Coronary artery (tissue), 2 donors: ENCODE data around the gene ARGLU1.

Source experiments
- DNase-seq: peaks from one replicate; pipeline ENCODE4 v3.0.0-alpha.2; 2017; ENCODE audit warnings: low spot score
- H3K27ac ChIP-seq, 2 donors: fragments of 200-600 bp; sonication (generic); one replicate each; pipeline ENCODE4 v1.5.1; 2016 to 2019
- H3K4me3 ChIP-seq: fragments of 200-600 bp; sonication (generic); 2 replicates; pipeline ENCODE4 v1.5.1; 2016; ENCODE audit warnings: mild to moderate bottlenecking, moderate library complexity
- TF ChIP-seq, protein P1 (sequence below): fragments of 200-600 bp; sonication (generic); IDR thresholded peaks from one replicate; pipeline ENCODE4 v1.5.1; 2019; ENCODE audit warnings: antibody characterized with exemption

Gene ARGLU1, protein sequence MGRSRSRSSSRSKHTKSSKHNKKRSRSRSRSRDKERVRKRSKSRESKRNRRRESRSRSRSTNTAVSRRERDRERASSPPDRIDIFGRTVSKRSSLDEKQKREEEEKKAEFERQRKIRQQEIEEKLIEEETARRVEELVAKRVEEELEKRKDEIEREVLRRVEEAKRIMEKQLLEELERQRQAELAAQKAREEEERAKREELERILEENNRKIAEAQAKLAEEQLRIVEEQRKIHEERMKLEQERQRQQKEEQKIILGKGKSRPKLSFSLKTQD

DNA sequence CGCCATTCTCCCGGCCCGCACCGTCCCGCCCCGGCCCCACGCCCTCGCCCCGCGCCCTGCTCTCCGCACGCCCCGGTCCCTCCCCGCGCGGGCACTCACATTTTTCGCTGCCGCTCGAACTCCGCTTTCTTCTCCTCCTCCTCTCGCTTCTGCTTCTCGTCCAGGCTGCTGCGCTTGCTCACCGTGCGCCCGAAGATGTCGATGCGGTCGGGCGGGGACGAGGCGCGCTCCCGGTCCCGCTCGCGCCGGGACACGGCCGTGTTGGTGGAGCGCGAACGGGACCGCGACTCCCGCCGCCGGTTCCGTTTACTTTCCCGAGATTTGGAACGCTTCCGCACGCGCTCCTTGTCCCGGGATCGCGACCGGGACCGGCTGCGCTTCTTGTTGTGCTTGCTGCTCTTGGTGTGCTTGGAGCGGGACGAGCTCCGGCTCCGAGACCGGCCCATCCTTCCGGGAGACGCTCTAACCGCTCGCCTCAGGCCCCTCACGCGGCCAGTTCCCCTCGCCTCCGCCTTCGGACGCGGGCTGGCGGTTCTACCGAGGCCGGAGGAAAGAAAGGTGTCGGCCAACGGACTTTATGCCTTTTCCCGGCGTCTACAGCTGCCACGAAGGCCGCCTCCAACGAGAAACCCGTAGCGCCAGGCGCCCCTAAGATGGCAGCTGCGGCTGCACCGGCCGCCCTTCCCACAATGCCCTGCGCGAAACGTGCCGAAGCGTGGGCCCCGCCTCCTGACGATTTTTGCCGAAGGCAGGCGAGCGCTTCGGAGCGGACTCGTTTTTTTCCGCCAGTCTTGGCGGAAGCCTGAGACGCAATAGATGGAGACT lies at the start of gene ARGLU1:
Gene ARGLU1 (minus strand): TSS at position 664 of the 825 bp plus-strand sequence. CDS start 218 bp downstream, at position 446.
- peak; percentile 94 for DNase-seq
- peak within 1 kb of the TSS; percentile 88 to 92 for H3K27ac ChIP-seq
- TF ChIP-seq, protein P1, sequence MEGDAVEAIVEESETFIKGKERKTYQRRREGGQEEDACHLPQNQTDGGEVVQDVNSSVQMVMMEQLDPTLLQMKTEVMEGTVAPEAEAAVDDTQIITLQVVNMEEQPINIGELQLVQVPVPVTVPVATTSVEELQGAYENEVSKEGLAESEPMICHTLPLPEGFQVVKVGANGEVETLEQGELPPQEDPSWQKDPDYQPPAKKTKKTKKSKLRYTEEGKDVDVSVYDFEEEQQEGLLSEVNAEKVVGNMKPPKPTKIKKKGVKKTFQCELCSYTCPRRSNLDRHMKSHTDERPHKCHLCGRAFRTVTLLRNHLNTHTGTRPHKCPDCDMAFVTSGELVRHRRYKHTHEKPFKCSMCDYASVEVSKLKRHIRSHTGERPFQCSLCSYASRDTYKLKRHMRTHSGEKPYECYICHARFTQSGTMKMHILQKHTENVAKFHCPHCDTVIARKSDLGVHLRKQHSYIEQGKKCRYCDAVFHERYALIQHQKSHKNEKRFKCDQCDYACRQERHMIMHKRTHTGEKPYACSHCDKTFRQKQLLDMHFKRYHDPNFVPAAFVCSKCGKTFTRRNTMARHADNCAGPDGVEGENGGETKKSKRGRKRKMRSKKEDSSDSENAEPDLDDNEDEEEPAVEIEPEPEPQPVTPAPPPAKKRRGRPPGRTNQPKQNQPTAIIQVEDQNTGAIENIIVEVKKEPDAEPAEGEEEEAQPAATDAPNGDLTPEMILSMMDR, result no peak
- H3K4me3 ChIP-seq, result peak within 1 kb of the TSS; percentile 78

DNA sequence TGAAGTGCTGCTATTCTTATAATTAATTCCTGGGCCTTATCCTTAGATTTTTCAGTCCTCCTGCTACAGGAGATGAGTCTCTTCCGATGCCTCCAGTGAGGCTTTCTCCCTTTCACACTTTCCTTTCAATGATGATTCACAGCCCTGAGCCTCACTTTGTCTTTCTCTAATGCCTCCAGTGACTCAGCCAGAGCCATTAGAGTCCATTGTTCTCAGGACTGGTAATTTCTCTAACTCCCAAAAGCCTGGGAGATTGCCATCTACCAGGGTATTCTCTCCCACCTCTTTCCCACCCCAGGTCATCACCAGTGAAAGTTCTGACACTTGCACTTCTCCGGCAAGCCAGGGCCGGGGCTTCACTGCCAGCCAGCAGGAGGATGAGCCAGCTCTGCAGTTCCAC lies 49.6 kb upstream of the ARGLU1 start:
- TF ChIP-seq, protein P1, result no peak
- no peak for DNase-seq
- Histone ChIP-seq H3K27ac (no peak overlapping the region), H3K4me3 (no peak overlapping the region)

DNA sequence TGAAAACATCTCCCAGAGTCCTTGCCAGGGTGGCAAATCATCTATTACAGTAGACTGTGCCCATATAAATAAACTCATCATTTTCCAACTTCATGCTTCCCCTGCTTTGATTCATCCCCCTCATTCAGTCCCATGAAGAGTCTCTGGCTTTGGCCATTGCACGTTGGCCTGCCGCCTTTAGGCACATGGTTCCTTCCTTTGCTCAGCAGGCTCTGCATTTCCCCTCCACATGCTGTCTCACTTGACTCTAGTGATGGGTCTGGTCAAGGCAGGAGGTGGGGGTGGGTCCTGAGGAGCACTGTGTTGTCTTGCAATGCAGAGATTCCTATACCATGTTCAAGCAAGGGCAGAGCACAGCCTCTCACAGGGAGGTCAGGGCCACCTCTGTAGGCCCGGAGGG lies 48.8 kb upstream of the ARGLU1 start:
- no peak overlapping the region for H3K27ac ChIP-seq
- TF ChIP-seq, protein P1, result no peak
- DNase-seq, result no peak
- no peak overlapping the region for H3K4me3 ChIP-seq

DNA sequence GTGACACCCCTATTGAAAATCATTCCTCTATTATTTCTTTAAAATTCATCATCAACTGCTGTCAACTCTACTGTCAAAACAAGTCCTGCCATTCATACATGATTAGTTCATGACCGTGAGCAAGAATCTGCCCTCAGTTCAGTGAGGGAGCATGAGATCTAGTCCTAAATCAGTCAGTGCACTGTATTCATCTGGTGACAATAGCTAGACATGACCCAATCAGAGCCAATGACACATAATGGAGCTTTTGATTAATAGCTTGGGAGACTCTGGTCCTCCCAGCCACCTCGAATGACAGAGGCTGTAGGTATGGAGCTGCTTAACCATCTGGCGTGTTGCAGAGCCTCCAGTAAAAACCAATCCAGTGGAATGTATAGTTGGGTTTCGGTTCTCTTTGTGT lies 46.9 kb upstream of the ARGLU1 start:
- TF ChIP-seq, protein P1, result no peak
- H3K27ac ChIP-seq, result no peak overlapping the region
- no peak for DNase-seq
- no peak overlapping the region for H3K4me3 ChIP-seq

DNA sequence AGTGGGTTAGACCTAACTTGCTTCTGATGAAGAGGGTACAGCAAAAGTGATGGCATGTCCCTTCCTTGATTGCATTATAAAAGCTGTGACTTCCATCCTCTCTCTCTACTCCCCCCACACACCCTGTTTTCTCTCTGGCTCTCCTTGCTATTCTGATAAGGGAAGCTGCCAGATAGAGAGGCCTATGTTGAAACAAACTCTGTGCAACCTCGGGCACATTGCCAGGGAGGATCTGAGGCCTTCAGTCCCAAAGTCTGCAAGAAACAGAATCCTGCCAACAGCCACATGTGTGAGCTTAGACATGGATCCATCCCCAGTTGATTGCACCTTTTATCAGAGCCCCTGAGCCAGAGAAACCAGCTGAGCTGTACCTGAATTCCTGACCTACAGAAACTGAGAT lies 44.8 kb upstream of the ARGLU1 start:
- H3K27ac ChIP-seq, result no peak overlapping the region
- no peak for DNase-seq
- TF ChIP-seq, protein P1, result no peak
- H3K4me3 ChIP-seq, result no peak overlapping the region

DNA sequence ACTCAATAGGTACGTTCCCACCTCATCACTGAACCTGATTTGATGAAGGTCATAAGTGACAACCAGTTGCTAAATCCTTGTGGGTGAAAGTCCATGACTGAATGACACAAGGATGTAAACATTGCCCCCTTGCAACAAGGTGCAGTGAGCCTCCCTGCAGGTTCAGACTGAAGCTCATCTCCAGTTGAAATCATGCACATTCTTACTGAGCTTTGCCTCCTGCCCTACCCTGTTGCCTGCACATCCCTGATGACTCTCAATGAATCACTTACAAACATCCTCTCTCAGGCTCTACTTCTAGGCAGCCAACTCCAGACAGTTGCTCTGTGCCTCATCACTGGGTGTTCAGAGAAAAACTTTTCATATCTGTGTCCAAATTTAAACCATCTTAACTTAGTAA lies 42.5 kb upstream of the ARGLU1 start:
- Histone ChIP-seq H3K4me3 (no peak overlapping the region), H3K27ac (no peak overlapping the region)
- TF ChIP-seq, protein P1, result no peak
- DNase-seq, result no peak
